IMR-90 (cell line): ENCODE results near the gene MMAA. TPM values are rescaled to one million over a fixed set of nuclear protein-coding genes. Genes with fewer than 3 reads are reported as not detected.

Experiments used
- ATAC-seq: fragments of 200-7000 bp; cut with Tn5 transposase; 2 replicates; pipeline ENCODE4 v1.9.1; 2020; ENCODE audit warnings: low read depth, mild to moderate bottlenecking, moderate library complexity
- BruUV-seq: library from RNA; stranded (reverse); fragments of 400-500 nt; replicated peaks from 2 replicates; lab custom pipeline; 2021; lab: Mats Ljungman, UMichigan
- CTCF ChIA-PET: fragments of 300-600 bp; formaldehyde crosslinking; extraction: SDS; loops from one replicate; lab custom pipeline; 2021; ENCODE audit warnings: antibody characterized with exemption; lab: Yijun Ruan, JAX
- POLR2A ChIA-PET: fragments of 300-600 bp; sonication (Branson Sonifier 250); formaldehyde crosslinking; loops from one replicate; lab custom pipeline; 2022; ENCODE audit warnings: antibody characterized with exemption; ENCODE audit not compliant: unreplicated experiment; lab: Charles Lee
- DNase-seq: peaks from one replicate; pipeline ENCODE4 v3.0.0; 2013
- H2AFZ ChIP-seq: replicated peaks from 2 replicates; pipeline ENCODE3; 2013; ENCODE audit warnings: low read length, mild to moderate bottlenecking; ENCODE audit not compliant: poor library complexity
- H2AK5ac ChIP-seq: 2 replicates; pipeline ENCODE4 v1.6.1; 2013; ENCODE audit warnings: low read depth, low read length, inconsistent platforms
- H2AK9ac ChIP-seq: replicated peaks from 2 replicates; pipeline ENCODE3; 2013; ENCODE audit warnings: mild to moderate bottlenecking, low read depth, low read length, moderate library complexity; ENCODE audit not compliant: poor library complexity
- H2BK120ac ChIP-seq: 2 replicates; pipeline ENCODE4 v1.6.1; 2013; ENCODE audit warnings: low read depth, low read length, inconsistent platforms
- H2BK15ac ChIP-seq: 3 replicates; pipeline ENCODE4 v1.6.1; 2013; ENCODE audit warnings: low read depth, low read length, inconsistent platforms
- H2BK20ac ChIP-seq: 2 replicates; pipeline ENCODE4 v1.6.1; 2013; ENCODE audit warnings: low read depth, mild to moderate bottlenecking, inconsistent platforms, low read length, moderate library complexity
- H2BK5ac ChIP-seq: 2 replicates; pipeline ENCODE4 v1.6.1; 2013; ENCODE audit warnings: mild to moderate bottlenecking, low read depth, low read length, inconsistent platforms; ENCODE audit not compliant: poor library complexity, severe bottlenecking
- H3K14ac ChIP-seq: replicated peaks from 2 replicates; pipeline ENCODE4 v1.6.1; 2013; ENCODE audit warnings: low read depth, low read length, inconsistent platforms
- H3K18ac ChIP-seq: 2 replicates; pipeline ENCODE4 v1.6.1; 2013; ENCODE audit warnings: low read depth, low read length, control low read depth
- H3K23ac ChIP-seq: 2 replicates; pipeline ENCODE4 v1.6.1; 2013; ENCODE audit warnings: low read depth, low read length, inconsistent platforms
- H3K27ac ChIP-seq: 2 replicates; pipeline ENCODE4 v1.5.1; 2013; ENCODE audit warnings: mild to moderate bottlenecking, control low read depth, low read length; ENCODE audit not compliant: insufficient read depth
- H3K27me3 ChIP-seq: 2 replicates; pipeline ENCODE4 v1.6.1; 2013; ENCODE audit warnings: low read length; ENCODE audit not compliant: control insufficient read depth, insufficient read depth
- H3K36me3 ChIP-seq: 2 replicates; pipeline ENCODE4 v1.6.1; 2013; ENCODE audit warnings: low read length, mixed read lengths; ENCODE audit not compliant: control insufficient read depth, insufficient read depth
- H3K4ac ChIP-seq: 2 replicates; pipeline ENCODE4 v1.6.1; 2013; ENCODE audit warnings: low read depth, low read length, inconsistent platforms
- H3K4me1 ChIP-seq: 2 replicates; pipeline ENCODE4 v1.6.1; 2013; ENCODE audit warnings: low read length, mixed read lengths; ENCODE audit not compliant: control insufficient read depth, insufficient read depth
- H3K4me2 ChIP-seq: 2 replicates; pipeline ENCODE4 v1.6.1; 2013; ENCODE audit warnings: low read depth, mild to moderate bottlenecking, control low read depth, low read length, moderate library complexity
- H3K4me3 ChIP-seq: 2 replicates; pipeline ENCODE4 v1.5.1; 2013; ENCODE audit warnings: low read depth, mild to moderate bottlenecking, control low read depth, low read length, moderate library complexity; ENCODE audit not compliant: insufficient read depth
- H3K56ac ChIP-seq: 2 replicates; pipeline ENCODE4 v1.6.1; 2013; ENCODE audit warnings: low read length, inconsistent platforms; ENCODE audit not compliant: insufficient read depth; ENCODE audit errors: extremely low read depth
- H3K79me1 ChIP-seq, 2 experiments: 2 replicates each; pipeline ENCODE4 v1.6.1; 2013; ENCODE audit warnings: low read length in 2 of 2, inconsistent platforms in 1 of 2, low read depth in 1 of 2
- H3K9ac ChIP-seq: 2 replicates; pipeline ENCODE4 v1.6.1; 2013; ENCODE audit warnings: low read depth, low read length, control low read depth
- H3K9me1 ChIP-seq: 2 replicates; pipeline ENCODE4 v1.6.1; 2013; ENCODE audit warnings: low read length, inconsistent platforms; ENCODE audit not compliant: insufficient read depth
- H3K9me3 ChIP-seq: 2 replicates; pipeline ENCODE4 v1.6.1; 2013; ENCODE audit warnings: low read length; ENCODE audit not compliant: control insufficient read depth, insufficient read depth
- H4K20me1 ChIP-seq: 2 replicates; pipeline ENCODE4 v1.6.1; 2013; ENCODE audit warnings: low read length, inconsistent platforms; ENCODE audit not compliant: insufficient read depth
- H4K5ac ChIP-seq: 2 replicates; pipeline ENCODE4 v1.6.1; 2013; ENCODE audit warnings: mild to moderate bottlenecking, low read depth, low read length, control low read depth
- H4K8ac ChIP-seq, 2 experiments: 2 replicates each; pipeline ENCODE4 v1.6.1; 2013; ENCODE audit warnings: low read depth in 2 of 2, low read length in 2 of 2, control low read depth in 1 of 2, inconsistent platforms in 1 of 2
- H4K91ac ChIP-seq: 2 replicates; pipeline ENCODE4 v1.6.1; 2013; ENCODE audit warnings: low read depth, low read length, inconsistent platforms; ENCODE audit not compliant: insufficient read depth
- CEBPB ChIP-seq: IDR thresholded peaks from 2 replicates; pipeline ENCODE4 v1.6.1; 2012; ENCODE audit warnings: low read depth, low read length, improper control_type of control experiment
- MXI1 ChIP-seq: IDR thresholded peaks from 2 replicates; pipeline ENCODE4 v1.6.1; 2012; ENCODE audit warnings: low read depth, mild to moderate bottlenecking, low read length, moderate library complexity, borderline replicate concordance
- WGBS, 2 experiments: methylation state at CpG; one replicate each; pipeline versions ENCODE4 v1.1.5 to v1.1.7; 2013; ENCODE audit warnings: missing lambda C conversion rate in 2 of 2; ENCODE audit not compliant: insufficient read length in 1 of 2; ENCODE audit errors: extremely low coverage in 2 of 2; 5-methylcytosine and 5-hydroxymethylcytosine counted together
- dilution Hi-C: fragments of 300-500 bp; cut with HindIII; formaldehyde crosslinking; loops from one replicate; pipeline ENCODE4 v1.14.3; 2018; ENCODE audit warnings: low sequenced_read_pairs; ENCODE audit not compliant: unreplicated experiment
- in situ Hi-C: fragments of 300-500 bp; cut with MboI; formaldehyde crosslinking; loops from 3 replicates; pipeline ENCODE4 v1.14.3; 2019; ENCODE audit warnings: low sequenced_read_pairs, inconsistent platforms, mixed read lengths
- intact Hi-C: fragments of 100-400 bp; cut with micrococcal nuclease; formaldehyde crosslinking; loops from 2 replicates; pipeline ENCODE4 v1.10.0; 2022
- polyA plus RNA-seq, 3 experiments: library from polyadenylated mRNA; depleted of rRNA; stranded (reverse); fragments of >200 nt; gene quantifications; 2 replicates each; pipeline ENCODE4 v1.2.3, GENCODE V29; 2012; ENCODE audit warnings: low replicate concordance in 1 of 3
- total RNA-seq: library from RNA; depleted of rRNA; stranded (reverse); fragments of >200 nt; gene quantifications from 2 replicates; pipeline ENCODE4 v1.2.3, GENCODE V29; 2012

Gene MMAA
- total and polyA plus RNA-seq, 2 of the 4 experiments (the other 2 are of a cell fraction) = 4.4 to 5.2 TPM

- H3K4ac ChIP-seq = no peak overlapping the region
- POLR2A ChIA-PET = no interaction called here
These were observed 46.6 kb downstream of the MMAA start for GRCh38 chr4:145665773-145666172.

More at GRCh38 chr4:145665773-145666172, 46.6 kb downstream of the MMAA start:
- Histone ChIP-seq H3K9ac (no peak overlapping the region), H3K27me3 (no peaks in the 10 kb centered on the region), H3K14ac (no peak overlapping the region), H4K20me1 (no peaks in the 10 kb centered on the region), H3K18ac (no peak overlapping the region), H3K9me1 (no peaks in the 10 kb centered on the region), H3K4me1 (no peaks in the 10 kb centered on the region), H2BK20ac (no peak overlapping the region), H2AFZ (no peak overlapping the region), H2BK15ac (no peak overlapping the region), H3K79me1 (no peaks in the 10 kb centered on the region), H3K36me3 (no peaks in the 10 kb centered on the region), H2BK5ac (no peak overlapping the region), H3K23ac (no peak overlapping the region), H3K56ac (no peak overlapping the region), H2AK5ac (no peak overlapping the region), H2AK9ac (no peak overlapping the region), H2BK120ac (no peak overlapping the region), H3K27ac (no peak overlapping the region), H3K9me3 (no peaks in the 10 kb centered on the region), H4K8ac (no peak overlapping the region), H4K91ac (no peak overlapping the region), H3K4me3 (no peak overlapping the region), H4K5ac (no peak overlapping the region), H3K4me2 (no peak overlapping the region)
- no peak for TF ChIP-seq MXI1
- TF ChIP-seq CEBPB = peak; percentile 57; the same call in 1 of the 2 replicates
- dilution Hi-C loops = no loop called here
- CTCF ChIA-PET = no interaction called here
- intact Hi-C loops = no loop called here
- BruUV-seq = no TSS peak
- WGBS, 2 experiments = 71% methylated on average over 1 of the region's 1 CpG; no CpG with 5 or more reads in 1 of the 2 experiments
- in situ Hi-C loops = no loop called here
- no peak for ATAC-seq
- DNase-seq = no peak
